DMS114 treated with DMSO at 0.1 percent for 48 hours (cell line): ENCODE measurements around the gene TNKS1BP1.
"Not testable (repeated sequence)": the region's sequence is repeated elsewhere in the genome, so short reads cannot be mapped to it uniquely, and the experiment has no call there.

Experiments
- DNase-seq: peaks from one replicate; lab custom pipeline; 2025; ENCODE audit not compliant: unreplicated experiment; lab: John Stamatoyannopoulos, UW

TNKS1BP1 gene

DNA sequence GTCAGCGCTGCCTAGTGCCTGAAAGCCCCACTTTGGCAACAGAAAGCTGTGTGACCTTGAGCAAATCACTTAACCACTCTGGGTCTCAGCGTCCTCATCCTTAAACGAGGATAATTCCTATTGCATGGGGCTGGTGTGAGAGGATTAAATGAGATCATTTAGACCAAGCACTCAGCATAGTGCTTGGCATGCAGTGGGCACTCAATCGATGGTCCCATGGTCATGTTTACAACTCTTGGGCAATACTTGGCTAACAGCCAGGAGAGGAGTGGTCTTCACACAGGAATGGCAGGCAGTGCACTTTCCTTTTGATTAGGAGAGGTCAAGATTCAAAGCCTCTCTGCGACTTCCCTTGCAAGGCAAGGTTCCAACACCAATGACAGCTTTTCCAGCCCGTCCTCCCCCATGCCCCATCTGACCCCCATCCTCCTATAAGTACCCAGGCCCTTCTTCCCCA is 14.1 kb downstream of the TNKS1BP1 start:
- no peak for DNase-seq

DNA sequence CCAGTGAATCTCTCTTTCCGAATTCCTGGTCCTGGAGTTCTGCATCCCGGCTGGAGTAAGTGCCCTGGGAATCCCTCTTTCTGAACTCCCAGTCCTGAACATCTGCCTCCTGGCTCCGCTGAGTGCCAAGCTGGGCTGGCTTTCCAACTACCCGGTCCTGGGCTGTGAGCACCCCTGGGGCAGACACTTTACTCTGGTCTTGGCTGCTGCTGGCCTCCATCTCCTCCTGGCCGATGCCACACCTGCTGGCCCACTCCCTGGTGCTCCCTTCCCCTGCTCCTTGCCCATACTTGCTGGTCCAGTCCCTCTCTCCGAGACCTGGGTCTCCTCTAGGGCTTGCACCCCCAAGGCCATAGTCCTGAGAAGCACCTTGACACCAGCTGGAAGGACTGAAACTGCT is 14.7 kb downstream of the TNKS1BP1 start:
- no peak for DNase-seq

DNA sequence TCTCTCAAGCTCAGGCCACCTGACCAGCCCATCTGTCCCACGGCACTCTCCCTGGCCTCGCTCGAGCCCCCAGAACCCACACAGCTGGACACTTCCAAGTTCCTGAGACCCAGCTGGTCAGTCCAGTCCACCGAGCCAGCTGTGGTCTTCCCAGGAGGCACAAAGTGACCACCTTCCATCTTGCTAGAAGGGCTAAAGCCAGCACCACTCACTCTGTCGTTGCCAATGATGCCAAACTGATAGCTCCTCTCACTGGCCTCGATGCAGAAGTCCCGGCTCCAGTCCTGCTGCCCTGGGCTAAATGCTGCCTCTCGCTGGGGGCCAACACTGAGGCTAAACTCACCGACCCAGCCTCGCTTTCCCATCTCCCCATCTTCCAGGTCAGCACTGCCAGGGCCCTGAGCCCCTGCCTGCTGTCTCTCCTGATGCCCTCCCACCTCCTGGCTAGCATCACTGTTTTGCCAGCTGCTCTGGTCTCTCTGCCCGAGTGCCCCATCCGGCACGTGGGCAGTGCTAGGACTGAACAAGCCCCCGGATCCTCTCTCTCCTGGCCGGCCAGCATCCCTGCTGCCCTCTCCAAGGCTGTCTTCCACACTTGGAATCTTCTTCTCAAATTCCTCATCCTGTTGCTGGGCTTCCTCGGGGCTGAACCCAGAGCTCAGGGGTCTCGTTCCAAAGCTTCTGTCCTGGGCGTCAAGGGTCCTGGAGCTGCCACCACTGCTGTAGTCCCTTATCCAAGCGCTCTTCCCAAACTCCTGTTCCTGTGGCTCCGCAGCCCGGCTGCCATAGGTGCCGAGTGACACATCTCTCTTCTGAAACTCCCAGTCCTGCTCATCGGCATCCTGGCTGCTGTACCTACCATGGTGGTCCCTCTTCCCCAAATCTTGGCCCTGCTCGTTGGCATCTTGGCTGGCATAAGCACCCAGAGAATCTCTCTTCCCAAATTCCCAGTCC is 15.4 kb downstream of the TNKS1BP1 start:
- DNase-seq: no peak

DNA sequence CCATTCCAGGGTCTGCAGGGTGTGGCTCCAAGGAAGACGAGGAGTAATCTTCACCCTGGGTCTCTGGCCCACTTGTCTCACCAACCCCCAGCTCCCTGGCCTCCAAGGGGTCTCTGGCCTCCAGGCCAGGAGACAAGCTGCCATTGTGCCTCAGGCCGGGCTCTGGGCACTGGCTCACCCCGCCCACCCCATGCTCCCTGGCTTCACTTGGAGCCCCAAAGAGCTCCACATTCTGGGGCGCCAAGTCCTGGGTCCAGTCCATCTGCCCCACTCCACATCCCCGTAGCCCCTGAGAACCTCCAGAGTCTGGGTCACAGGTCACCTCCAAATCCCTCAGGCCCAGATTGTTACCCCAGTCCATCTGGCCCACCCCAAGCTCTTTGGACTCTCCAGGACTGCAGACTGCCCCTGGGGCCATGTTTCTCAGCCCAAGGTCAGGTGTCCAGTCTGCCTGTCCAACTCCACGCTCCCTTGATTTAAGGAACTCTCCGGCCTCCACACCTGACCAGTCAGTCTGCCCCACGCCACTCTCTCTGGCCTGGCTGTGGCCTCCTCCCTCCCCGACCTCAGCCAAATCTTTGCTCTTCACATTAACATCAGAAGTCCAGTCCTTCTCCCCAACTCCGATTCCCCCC is 16.2 kb downstream of the TNKS1BP1 start:
- DNase-seq: no peak

DNA sequence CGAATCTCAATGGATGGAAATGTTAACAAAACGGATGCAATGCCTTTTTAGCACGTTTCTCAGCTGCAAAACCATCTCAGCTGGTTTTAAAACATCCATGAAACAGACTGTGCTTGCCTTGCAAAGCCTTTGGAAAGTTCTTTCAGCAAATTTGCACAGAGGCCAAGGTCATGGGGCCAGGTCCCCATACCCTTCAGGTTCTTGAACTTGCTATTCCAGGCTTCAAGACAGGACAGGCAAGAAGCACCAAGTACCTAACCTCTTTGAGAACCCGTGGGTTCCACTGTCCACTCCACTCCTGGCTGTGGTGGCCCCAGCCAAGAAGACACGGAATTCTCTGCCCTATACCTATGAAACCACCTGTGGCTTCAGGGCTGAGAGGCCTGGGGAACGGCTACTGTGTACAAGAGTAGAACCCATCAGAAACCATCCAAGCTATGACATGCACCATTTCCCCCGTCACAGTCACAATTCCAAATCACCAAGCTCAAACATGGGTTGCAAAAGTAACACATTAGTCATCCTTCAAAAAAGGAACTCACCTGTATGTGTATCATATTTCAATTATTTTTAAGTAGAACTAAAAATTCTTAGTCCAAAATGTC is 17.0 kb downstream of the TNKS1BP1 start:
- no peak for DNase-seq

DNA sequence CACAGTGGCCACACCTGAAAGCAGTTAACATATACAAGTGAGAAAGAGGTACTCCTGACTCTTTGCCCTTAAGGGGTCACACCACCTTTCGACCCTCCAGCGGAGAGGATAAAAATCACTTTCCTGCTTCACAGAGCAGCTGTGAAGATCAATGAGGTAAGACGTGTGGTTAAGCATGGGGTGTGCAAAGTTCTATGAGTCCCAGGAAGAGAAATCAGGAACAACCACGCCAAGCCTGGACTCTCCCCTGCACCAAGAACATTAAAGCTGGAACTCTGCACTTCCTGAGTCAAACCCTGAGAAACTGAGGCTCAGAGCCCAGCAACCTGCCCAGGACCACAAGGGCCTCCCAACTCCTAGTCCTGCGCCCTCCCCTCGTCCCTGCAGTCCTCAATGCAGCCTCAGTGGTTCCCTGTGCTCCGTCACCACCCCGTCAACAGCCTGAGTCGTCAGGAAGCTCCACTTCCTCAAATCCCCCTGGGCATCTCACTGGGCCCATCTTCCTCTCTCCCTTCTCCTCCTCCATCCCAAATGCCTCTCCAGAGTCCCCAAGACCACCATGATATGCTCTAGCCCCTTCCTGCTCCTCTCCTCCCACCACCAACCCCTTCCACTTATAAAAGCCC is 17.7 kb downstream of the TNKS1BP1 start:
- no peak for DNase-seq

DNA sequence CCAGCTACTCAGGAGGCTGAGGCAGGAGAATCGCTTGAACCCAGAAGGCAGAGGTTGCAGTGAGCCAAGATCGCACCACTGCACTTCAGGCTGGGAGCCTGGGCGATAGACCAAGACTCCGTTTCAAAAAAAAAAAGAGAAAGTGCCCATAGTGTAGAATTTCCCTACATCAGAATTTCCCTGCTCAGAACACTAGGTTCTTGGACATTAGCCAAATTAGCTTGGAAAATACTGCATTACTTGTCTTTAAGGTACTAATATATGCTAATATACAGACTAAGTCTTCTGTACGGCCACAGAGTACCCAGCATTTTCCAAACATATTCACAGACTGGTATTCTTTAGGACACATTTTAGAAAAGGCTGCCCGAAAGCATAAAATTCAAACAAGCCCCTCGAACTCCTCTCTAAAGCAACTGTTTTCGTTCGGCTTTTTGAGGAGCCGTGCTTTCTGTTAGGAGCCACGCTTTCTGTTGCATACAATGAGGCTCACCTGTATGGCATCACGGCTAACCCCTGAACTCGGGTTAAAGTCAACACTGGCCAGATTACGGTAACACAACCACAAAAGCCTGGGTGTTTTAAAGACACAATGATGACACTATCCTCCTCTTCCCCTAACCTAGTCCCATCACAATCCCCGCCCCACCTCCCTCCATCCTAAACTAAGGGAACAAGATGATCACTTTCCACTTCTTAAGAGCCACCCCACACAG is 18.4 kb downstream of the TNKS1BP1 start:
- DNase-seq: no peak

DNA sequence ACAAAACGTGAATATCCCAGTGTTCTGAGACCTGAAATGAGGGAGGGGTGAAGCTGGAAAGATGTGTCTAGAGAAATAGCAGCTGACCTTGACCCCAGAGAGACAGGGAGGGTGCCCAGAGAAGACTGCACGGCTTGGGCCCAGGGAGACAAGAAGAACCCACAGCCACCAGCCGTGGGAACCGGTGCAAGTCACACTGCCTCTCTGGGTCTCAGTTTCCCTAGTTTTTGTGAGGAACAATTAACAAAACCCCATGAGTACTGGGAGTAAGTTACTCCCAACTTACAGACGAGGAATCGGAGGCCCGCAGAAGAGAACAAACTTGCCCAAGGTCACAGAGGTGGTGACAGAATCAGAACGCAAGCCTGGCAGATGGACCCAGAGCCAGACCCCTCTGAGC is 19.2 kb downstream of the TNKS1BP1 start:
- DNase-seq: no peak

DNA sequence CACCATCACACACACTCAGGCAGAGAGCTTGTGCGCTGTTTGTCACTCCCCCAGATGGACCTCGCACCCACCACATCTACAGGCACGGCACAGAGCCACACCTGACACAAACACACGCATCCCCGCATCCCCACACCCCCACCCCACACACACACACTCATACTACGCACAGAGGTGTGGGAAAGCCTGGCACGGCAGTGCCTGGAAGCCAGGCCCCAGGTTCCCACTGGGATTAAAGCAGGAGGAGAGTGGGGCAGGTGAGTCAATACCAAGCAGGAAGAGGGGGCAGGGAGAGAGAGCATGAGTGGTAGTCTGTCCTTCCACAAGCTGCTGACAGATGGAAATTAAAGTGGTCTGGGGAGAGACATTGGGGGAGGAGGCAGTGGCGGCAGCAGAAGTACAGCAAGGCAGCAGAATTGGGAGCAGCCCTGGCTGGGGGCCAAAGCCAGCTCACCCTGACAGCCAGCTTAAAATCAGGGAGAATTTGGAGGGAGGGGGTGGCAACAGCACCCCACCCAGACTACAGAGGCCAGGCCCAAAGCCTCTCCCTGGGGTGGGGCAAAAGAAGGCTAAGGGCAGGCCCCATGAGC is 20.7 kb downstream of the TNKS1BP1 start:
- no peak for DNase-seq

DNA sequence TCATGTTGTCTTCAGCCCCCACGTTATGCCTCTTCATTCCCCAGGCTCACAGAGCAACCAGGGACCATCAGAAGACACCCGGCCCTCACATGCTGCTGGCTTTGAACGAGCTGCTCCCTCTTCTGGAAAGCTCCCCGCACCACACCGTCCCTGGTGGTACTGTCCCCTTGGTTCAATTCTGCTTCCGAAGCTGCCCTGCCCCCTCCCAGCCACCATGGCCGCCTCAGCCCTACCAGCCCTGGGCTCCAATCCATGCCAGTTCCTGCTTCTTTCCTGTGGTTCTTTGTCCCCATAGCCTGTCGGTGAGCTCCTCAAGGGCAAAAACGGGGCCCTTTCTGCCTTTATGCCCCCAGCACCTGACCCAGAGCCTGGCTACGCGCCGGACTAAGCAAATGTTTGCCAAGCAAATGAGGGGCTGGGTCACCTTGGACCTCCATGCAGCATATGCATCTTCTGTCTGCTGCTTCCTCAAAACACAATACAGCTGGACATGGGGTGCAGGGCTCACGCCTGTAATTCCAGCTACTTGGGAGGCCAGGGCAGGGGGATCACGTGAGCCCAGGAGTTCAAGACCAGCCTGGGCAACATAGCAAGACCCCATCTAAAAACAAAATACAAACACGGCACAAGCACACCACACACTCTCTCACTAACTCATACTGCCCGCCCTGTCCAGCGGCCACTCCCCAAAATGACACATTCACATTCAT is 21.3 kb downstream of the TNKS1BP1 start:
- no peak for DNase-seq

DNA sequence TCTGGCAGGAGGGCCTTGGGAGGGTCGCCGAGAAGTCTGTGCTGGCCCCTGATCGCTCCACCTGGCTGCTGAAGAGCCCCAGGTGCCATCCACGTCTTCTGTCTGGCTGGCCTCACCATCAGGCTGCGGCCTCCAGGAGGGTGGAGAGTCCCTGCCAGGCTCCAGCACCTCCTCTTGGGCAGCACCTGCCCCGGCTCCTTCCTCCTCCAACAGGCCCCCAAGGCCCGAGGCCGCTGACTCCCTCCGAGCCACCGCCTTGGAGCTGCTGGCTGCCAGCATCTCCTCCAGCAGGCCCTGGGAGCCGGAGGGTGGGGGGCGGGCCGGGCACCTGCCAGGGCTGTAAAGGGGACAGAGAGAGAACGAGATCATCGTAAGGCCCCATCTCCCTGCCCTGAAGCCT is 22.3 kb downstream of the TNKS1BP1 start:
- DNase-seq: no peak

DNA sequence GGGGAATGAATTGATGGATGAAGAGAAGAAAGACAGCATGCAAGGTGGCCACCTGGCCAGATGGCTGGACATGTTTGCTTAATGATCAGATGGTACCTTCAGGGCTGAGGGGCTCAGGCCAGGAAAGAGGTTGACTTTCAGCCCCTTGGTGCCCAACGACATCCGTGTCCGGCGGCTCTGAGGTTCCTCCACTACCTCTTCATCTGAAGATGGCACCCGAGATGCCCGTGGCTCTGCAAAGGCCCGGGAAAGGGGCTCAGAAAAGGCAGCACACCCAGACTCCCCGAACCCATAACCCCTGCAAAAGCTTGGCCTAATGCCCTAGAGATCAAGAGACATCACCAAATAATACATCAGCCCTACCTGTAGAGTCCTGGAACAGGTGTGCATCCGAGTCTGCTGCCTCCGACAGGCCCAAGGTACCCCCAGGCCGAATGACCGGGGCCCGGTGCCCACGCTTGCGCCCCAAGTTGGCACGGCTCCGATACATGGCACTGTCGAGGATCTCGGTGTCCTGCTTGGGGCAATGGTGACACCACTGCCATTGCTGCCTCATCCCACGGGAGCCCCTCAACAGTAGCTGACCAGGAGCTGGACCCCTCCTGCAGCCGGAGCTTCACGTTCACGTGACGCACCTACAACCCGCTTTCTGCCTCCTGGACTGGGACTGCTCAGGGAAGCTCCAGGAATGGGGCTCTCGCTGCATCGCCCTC is 22.9 kb downstream of the TNKS1BP1 start:
- no peak for DNase-seq

DNA sequence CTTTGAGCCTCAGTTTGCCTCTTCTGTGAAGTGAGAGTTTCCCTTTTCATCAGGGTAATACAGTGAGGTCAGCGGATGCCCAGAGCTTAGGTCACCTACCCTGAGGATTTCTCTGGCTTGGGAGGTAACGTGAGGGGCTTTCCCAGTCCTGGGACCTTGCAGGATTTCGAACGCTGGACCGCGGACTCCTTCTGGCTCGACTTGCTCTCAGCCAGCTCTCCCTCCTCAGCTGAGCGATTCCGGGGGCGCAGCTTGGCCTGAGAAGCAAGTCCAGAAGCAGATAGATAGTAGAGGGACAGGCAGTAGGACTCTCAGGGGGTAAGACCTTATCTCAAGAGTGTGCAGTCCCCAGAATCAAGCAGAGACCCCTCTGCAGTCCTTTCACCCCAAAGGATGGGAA is 24.0 kb downstream of the TNKS1BP1 start:
- DNase-seq: no peak

DNA sequence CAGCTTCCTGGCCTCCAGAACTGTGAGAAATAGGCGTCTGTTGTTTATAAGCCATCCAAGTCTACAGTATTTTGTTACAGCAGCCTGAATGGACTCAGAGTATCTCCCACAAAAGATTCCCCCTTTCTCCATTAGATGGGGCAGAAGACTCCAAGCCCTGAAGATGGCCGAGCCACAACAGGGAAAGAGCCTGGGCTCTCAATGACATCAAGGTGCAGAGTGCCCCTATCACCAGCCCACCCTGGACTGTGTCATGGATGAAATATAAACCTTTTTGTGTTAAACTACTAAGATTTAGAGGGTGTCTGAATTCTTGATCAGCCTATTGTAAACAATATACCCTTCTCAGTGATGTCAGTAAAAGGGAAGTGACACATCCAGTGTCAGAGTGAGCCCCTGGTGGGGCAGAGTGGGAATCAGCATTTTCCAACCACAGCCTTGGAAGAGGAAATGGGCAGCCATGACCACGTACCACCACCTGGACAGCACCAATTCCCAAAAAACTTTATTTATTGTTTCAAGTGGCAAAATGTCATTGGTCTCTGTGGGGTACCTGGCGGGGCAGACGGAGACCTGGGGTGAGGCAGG is 25.5 kb downstream of the TNKS1BP1 start:
- DNase-seq: no peak

DNA sequence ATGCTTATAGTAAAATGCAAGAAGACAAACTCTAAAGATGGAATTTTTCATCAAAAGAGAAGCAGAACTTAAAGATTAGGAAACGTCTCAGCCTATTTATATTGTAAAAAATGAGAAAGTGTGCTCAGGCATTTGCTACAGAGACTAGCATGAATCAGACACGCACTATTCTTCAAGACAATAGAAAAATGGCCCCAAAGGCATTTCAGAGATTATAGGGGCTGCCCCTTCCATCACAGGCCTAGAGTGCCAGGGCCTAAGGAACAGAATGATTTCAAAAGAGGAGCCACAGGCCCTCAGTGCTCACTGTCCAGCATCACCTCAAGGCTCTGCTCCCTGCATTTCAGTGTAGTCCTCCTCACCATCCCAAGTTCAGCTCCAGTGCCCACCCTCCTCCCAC is 27.5 kb downstream of the TNKS1BP1 start:
- DNase-seq: no peak

DNA sequence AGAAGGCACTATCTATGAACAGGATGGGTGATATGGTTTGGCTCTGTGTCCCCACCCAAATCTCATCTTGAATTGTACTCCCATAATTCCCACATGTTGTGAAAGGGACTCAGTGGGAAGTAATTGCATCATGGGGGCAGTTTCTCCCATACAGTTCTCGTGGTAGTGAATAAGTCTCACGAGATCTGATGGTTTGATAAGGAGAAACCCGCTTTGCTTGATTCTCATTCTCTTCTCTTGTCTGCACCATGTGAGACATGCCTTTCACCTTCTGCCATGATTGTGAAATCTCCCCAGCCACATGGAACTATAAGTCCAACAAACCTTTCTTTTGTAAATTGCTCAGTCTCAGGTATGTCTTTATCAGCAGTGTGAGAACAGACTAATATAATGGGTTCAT is 28.5 kb downstream of the TNKS1BP1 start:
- not testable (repeated sequence) for DNase-seq

DNA sequence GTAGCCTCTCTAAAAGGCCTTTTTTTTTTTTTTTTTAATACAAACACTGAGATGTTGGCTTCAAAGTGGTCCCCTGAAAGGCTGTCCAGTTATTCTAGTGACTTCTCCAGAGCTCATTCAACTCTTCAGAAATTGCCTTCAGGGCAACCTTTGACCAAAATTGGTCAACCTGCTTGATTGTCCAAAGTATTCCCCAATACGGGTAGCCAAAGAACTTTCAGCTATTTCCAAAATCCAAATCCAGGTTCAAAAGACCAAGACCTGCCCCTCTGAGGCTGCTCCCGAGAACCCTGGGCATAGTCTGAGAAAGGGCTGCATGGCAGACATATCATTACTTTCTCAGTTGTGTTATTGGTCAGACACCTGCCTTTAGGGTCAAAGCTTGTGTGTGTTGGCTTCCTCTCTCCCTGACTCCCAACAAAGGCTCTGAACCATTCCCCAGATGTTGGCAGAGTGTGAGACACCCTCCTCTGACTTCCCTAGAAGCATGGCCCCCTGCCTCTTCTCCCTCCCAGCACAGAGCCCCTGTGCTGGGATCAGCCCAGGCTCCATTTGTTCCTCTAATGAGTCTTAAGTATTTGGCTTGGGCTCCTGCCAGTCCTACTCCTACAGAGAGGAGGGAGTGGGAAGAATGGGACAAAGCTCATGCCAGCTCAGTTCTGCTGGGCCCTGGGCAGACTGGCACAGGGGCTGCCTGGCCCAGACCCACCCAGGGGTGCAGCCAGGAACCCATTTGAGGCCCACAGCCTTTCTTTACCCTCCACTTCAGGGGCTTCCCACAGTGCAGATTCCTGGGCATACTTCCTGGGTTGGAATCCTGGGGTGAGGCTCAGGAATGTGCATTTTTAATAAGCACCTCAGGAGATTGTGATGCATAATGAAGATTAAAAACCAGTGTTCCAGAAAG is 30.3 kb downstream of the TNKS1BP1 start:
- DNase-seq: no peak

DNA sequence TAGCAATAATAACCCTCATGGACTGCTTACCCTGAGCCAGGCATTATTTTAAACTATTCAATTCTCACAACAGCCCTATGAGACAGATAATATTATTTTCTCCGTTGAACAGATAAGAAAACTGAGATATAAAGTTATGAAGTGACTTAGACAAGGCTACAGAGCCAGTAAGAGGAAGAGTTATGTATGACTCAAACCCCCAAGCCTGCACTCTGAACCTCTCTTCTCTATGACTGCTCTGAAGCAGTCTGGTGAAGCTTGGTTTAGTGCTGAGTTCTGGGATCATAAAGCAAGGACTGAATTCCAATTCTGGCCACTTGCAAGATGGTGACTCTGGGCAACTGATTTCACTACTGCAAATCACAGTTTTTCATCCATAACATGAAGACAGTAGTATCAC is 34.5 kb downstream of the TNKS1BP1 start:
- no peak for DNase-seq
